Stimulated activated CD8-positive, alpha-beta memory T cell treated with anti-CD3 and anti-CD28 coated beads, Interleukin-12 subunit alpha, Interleukin-12 subunit beta, amount 100 ng/mL, for 1 hour (primary cell): ENCODE data around the gene ADAMTS17.

Experiments
- DNase-seq: peaks from one replicate; pipeline ENCODE4 v3.0.0-alpha.2; 2020; ENCODE audit warnings: low read depth

ADAMTS17 gene

GRCh38 chr15:100019601-100020000 is 322.2 kb downstream of the ADAMTS17 start:
- no peak for DNase-seq

- no peak for DNase-seq
Measured at GRCh38 chr15:100018191-100018590, 323.6 kb downstream of the ADAMTS17 start.

- DNase-seq: no peak
Measured at GRCh38 chr15:100017140-100017539, 324.6 kb downstream of the ADAMTS17 start.

GRCh38 chr15:100016632-100017031 is 325.1 kb downstream of the ADAMTS17 start:
- no peak for DNase-seq

GRCh38 chr15:100011235-100011634 is 330.5 kb downstream of the ADAMTS17 start:
- no peak for DNase-seq

- DNase-seq: no peak
Measured at GRCh38 chr15:100009372-100009771, 332.4 kb downstream of the ADAMTS17 start.

- no peak for DNase-seq
Measured at GRCh38 chr15:100008258-100008657, 333.5 kb downstream of the ADAMTS17 start.

- DNase-seq: no peak
Measured at GRCh38 chr15:100007609-100008008, 334.2 kb downstream of the ADAMTS17 start.

- DNase-seq: no peak
Measured at GRCh38 chr15:100005715-100006114, 336.1 kb downstream of the ADAMTS17 start.

- no peak for DNase-seq
Measured at GRCh38 chr15:100005013-100005412, 336.8 kb downstream of the ADAMTS17 start.

- DNase-seq: no peak
Measured at GRCh38 chr15:100002787-100003536, 338.8 kb downstream of the ADAMTS17 start.

GRCh38 chr15:100002086-100002620 is 339.6 kb downstream of the ADAMTS17 start:
- DNase-seq: no peak

- no peak for DNase-seq
Measured at GRCh38 chr15:100001405-100001804, 340.4 kb downstream of the ADAMTS17 start.

- no peak for DNase-seq
Measured at GRCh38 chr15:99999282-100000070, 342.3 kb downstream of the ADAMTS17 start.

- DNase-seq: no peak
Measured at GRCh38 chr15:99998661-99999101, 343.1 kb downstream of the ADAMTS17 start.

GRCh38 chr15:99997112-99997651 is 344.6 kb downstream of the ADAMTS17 start:
- DNase-seq: no peak

GRCh38 chr15:99996660-99997059 is 345.1 kb downstream of the ADAMTS17 start:
- DNase-seq: no peak

- DNase-seq: no peak
Measured at GRCh38 chr15:99995543-99995942, 346.2 kb downstream of the ADAMTS17 start.

- DNase-seq: no peak
Measured at GRCh38 chr15:99994849-99995248, 346.9 kb downstream of the ADAMTS17 start.

- DNase-seq: no peak
Measured at GRCh38 chr15:99993681-99994131, 348.1 kb downstream of the ADAMTS17 start.

- DNase-seq: no peak
Measured at GRCh38 chr15:99993262-99993661, 348.5 kb downstream of the ADAMTS17 start.

GRCh38 chr15:99992611-99993231 is 349.1 kb downstream of the ADAMTS17 start:
- no peak for DNase-seq
